ENCODE measurements around the gene PTPN13.
"Not testable (repeated sequence)": the region's sequence is repeated elsewhere in the genome, so short reads cannot be mapped to it uniquely, and the experiment has no call there.

PTPN13 gene

DNA sequence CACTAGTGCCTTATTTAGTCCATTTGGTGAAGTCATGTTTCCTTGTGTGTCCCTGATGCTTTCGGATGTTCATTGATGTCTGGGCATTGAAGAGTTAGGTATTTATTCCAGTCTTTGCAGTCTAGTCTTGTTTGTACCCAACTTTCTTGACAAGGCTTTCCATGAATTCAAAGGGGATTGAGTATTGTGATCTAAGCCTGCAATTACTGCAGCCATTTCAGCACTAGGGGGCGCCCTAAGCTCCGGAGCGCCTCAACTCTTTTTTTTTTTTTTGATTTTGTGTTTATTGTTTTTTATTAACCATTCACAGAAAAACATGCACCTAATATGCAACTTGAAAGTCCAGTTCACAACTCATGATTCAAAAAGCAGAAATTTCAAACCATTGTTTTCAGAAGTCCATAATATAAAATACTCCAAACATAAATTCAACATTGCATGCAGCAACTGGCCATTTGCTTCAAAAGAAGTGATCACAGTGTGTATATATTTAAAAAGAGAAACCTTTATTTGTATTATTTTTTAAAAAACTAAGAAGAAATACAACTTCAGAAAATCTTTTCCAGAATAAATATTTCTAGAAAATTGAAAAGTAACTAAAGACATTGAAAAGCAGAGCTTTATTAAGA lies 59.2 kb downstream of the PTPN13 start:
- DNase-seq = no peak

GRCh38 chr4:86656781-86657180 lies 62.7 kb downstream of the PTPN13 start:
- DNase-seq = not testable (repeated sequence)

GRCh38 chr4:86657382-86657781 lies 63.3 kb downstream of the PTPN13 start:
- no peak for DNase-seq

DNA sequence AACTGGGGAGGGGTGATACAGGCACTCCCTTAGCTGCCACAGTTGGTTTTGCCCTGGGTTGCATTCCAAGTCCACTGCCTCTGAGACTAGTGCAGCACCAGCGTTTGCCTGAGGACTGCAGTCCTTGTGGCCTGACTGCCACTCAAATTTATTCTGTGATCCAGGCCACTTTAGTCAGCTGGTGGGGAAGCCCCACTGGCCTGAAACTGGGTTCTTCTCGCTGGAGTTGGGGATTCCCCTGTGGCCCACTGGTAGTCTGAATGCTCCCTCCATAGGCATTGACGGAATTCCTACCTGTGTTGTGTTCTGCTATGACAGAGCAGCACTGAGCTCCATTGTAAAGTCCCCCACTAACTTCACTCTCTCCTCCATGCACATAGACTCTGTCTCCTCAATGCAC lies 63.8 kb downstream of the PTPN13 start:
- DNase-seq = no peak

GRCh38 chr4:86660401-86660800 lies 66.3 kb downstream of the PTPN13 start:
- no peak for DNase-seq

- no peak for DNase-seq
Observed at GRCh38 chr4:86661006-86661405, 66.9 kb downstream of the PTPN13 start.

- no peak for DNase-seq
Observed at GRCh38 chr4:86661418-86661817, 67.3 kb downstream of the PTPN13 start.

DNA sequence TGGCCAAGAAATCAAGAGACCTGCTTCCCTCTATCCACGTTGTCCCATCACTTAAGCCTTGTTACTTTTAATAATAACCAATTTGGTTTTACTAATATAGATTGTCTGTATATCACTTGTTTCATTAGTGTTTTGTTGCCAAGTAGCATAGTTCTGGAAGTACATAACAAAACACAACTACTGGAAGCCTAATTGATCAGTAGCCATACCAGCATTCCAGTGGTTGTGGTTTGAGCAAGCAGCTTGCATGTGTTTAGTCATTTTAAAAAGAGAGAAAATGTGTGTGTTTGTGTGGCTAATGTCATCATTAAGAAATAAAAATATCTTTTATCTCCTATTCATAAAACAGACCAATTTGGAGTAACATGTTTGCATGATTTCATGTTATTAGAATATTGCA lies 70.8 kb downstream of the PTPN13 start:
- no peak for DNase-seq

- no peak for DNase-seq
Observed at GRCh38 chr4:86670298-86670697, 76.2 kb downstream of the PTPN13 start.

DNA sequence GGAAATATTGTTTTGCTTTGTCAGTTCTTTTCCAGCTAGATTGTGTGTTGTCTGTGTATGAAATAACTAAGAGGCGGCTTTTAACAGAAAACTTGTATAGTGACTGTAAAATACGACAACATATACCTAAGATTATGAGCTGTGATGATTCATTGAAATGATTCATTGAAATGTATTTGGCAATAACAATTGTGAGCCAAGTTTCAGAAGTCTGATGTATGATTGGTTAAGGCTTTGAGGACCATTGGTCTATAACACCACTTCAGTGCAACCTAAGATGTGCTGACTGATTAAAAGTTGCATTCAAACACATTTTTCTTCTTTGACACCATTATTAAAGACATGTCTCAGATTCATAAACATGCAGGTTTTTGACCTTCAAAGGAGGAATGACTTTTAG lies 76.6 kb downstream of the PTPN13 start:
- DNase-seq = no peak

- no peak for DNase-seq
Observed at GRCh38 chr4:86675548-86675947, 81.4 kb downstream of the PTPN13 start.

GRCh38 chr4:86678796-86679195 lies 84.7 kb downstream of the PTPN13 start:
- DNase-seq = no peak

- no peak for DNase-seq
Observed at GRCh38 chr4:86679441-86679840, 85.3 kb downstream of the PTPN13 start.

GRCh38 chr4:86683167-86683566 lies 89.1 kb downstream of the PTPN13 start:
- no peak for DNase-seq

GRCh38 chr4:86683983-86684382 lies 89.9 kb downstream of the PTPN13 start:
- DNase-seq = no peak

GRCh38 chr4:86685401-86685800 lies 91.3 kb downstream of the PTPN13 start:
- no peak for DNase-seq

GRCh38 chr4:86686741-86687140 lies 92.6 kb downstream of the PTPN13 start:
- DNase-seq = no peak

- DNase-seq = no peak
Observed at GRCh38 chr4:86688026-86688425, 93.9 kb downstream of the PTPN13 start.

GRCh38 chr4:86704601-86705000 lies 110.5 kb downstream of the PTPN13 start:
- DNase-seq = no peak

DNA sequence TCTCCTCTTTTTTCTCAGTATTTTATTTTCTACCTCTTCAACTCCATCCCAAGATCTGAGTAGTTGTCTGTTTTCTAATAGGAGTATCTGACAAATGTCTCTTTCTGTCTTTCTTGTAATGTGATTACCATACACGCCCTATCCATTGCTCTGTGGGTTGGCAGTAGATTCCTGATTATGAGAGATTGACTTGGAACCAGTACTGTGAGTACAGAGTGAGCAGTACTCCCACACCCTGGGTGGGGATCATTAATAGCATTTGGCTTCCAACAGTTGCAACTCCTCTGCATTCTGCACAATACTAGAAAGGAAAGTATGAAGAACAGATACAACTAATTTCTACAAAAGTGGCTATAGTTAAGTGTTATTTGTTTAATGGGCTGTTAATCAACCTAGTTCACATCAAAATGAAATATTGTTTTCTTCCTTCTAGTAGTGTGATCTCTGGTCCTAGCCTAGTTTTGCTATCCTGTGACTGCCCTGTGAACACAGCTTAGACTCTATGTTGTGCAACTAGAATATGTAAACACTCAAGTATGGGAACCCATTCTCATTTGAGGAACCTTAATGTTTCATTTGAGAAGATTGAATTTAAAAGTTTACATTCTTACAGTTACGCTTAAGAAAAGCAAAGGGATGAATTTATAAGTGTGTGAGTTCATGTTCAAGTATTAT lies 112.9 kb downstream of the PTPN13 start:
- no peak for DNase-seq

- DNase-seq = no peak
Observed at GRCh38 chr4:86717651-86718050, 123.5 kb downstream of the PTPN13 start.

DNA sequence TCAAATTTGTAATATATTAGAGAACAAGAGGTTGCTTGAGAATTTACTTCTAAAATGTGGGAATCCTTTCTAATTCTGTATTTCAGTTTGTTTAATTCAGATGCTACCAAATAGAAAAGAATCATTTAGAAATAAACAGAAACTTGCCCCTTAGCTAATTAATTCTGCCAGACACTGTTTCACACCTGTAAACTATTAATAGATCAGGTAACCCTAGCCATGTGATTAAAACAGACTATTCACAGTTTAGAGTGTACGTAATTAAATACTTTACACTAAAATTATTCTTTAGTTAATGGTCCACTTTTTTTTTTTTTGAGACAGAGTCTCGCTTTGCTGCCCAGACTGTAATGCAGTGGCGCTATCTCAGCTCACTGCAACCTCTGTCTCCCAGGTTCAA lies 124.0 kb downstream of the PTPN13 start:
- no peak for DNase-seq

DNA sequence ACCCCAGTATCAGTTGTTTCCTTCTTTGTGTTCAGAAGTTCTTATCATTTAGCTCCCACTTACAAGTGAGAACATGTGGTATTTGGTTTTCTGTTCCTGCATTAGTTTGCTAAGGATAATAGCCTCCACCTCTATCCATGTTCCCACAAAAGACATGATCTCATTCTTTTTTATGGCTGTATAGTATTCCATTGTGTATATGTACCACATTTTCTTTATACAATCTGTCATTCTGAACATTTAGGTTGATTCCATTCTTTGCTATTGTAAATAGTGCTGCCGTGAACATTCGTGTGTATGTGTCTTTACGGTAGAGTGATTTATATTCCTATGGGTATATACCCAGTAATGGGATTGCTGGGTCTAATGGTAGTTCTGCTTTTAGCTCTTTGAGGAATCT lies 125.0 kb downstream of the PTPN13 start:
- not testable (repeated sequence) for DNase-seq

- no peak for DNase-seq
Observed at GRCh38 chr4:86720508-86721068, 126.5 kb downstream of the PTPN13 start.

- DNase-seq = no peak
Observed at GRCh38 chr4:86721412-86721811, 127.3 kb downstream of the PTPN13 start.

Measured in retina (tissue), 1 donor.